ENCODE results near the gene PAN2.

DNA sequence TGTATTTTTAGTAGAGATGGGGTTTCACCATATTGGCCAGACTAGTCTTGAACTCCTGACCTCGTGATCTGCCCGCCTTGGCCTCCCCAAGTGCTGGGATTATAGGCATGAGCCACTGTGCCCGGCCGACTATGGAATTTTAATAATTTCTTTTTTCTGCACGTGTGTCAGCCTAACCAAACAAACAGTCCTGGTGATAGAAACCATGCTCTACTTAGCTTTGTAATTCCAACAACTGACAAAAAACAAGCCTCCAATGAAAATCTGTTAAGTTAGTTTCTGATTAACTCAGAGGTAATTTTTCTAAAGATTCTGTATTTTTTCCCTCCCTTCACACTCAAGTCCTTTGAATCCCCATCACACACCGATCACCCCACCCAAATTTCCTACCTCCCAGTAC is 51.8 kb downstream of the PAN2 start:
- TF ChIP-seq, protein P1, sequence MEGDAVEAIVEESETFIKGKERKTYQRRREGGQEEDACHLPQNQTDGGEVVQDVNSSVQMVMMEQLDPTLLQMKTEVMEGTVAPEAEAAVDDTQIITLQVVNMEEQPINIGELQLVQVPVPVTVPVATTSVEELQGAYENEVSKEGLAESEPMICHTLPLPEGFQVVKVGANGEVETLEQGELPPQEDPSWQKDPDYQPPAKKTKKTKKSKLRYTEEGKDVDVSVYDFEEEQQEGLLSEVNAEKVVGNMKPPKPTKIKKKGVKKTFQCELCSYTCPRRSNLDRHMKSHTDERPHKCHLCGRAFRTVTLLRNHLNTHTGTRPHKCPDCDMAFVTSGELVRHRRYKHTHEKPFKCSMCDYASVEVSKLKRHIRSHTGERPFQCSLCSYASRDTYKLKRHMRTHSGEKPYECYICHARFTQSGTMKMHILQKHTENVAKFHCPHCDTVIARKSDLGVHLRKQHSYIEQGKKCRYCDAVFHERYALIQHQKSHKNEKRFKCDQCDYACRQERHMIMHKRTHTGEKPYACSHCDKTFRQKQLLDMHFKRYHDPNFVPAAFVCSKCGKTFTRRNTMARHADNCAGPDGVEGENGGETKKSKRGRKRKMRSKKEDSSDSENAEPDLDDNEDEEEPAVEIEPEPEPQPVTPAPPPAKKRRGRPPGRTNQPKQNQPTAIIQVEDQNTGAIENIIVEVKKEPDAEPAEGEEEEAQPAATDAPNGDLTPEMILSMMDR (conservative IDR thresholded peaks at IDR 0.05; ENCODE audit: low read depth, low read length): no peak
- TF ChIP-seq EZH2 (IDR thresholded peaks at IDR 0.05; ENCODE audit: low read length, unreplicated experiment): no peak
- no peak for TF ChIP-seq EZH2phosphoT487 (IDR thresholded peaks at IDR 0.05; ENCODE audit: borderline replicate concordance, low read length)

Data from PC-3 (cell line).